HG03095 (cell line): Measurements from ENCODE around the gene LRRC8D.

ENCODE experiments used
- ATAC-seq: cut with Tn5 transposase; IDR thresholded peaks from one replicate; pipeline ENCODE4 v1.9.1; 2021; ENCODE audit warnings: moderate library complexity; ENCODE audit not compliant: unreplicated experiment

LRRC8D gene

DNA sequence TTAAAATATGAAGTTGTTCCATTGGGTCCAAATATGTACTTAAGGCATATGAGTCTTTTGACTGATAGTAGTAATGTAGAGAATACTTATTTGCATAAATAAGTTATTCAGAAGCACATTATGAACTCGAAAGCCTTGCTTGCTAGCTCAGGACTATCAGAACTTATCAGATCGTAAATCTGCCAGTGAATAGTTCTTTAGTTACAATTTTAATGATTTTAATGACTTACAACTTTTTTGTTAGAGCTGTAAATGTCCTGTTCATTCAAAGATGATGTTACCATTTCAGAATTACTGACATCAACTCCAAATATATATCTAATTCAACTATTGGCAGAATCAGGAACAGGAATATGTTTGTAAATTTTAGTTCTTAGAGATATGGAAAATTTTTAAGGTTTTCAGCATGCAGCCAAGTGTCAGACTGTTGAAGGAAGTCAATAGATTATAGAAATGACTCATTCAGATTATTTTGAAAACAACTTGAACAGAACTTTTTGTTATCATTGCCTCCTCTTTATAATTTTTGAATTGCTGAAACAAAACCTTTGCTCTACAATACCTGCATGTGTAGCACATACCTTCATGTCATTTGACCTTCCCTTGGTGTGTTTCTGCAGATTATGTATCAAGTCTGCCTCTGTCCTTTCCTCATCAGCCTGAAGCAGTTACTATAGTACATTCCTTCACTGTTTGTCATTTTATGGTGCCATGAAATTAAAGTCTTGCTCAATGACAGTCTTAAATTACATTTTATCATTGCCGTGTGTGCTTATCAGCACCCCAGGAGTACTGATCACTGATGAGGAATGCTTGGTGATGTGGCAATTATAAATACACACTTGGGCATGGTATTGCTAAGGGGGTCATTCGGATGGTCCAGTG lies 44.9 kb downstream of the LRRC8D start:
- ATAC-seq: no peak

DNA sequence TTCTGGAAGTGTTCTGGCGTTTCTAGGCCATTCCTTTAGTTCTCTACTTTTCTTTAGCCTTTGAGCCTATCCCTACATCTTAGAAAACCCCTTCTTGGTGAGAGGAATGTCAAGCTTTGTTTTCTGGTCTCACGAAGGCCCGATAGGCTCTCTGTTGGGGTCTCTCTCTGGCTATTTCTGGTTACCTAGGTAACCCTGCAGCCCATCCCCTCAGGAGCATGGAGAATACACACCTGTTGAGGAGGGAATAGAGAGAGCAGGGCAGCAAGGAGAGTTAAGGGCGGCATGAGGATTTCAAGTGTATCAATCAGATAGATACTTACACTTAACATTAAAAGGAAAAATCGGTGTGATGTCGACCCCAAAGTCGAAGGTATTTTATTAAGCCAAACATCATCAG lies 45.7 kb downstream of the LRRC8D start:
- ATAC-seq: no peak

DNA sequence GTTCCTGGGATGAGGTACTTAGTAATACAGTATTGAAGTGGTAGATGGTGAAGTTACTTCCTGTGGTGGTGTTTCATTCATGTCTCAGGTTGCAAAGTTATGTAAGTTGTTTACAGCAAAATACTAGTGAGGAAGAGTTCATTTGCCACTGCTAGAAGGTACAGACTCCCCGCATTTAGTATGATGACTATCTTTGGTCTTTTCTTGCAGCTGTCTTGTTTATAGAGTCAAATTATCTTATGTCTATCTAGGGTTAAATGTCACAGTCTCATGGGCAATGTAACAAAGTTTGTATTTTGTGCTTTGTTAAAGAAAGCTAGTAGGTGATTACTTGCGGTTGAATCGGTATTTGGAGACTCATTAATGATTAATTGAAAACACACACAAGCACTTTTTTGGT lies 50.2 kb downstream of the LRRC8D start:
- ATAC-seq: no peak

DNA sequence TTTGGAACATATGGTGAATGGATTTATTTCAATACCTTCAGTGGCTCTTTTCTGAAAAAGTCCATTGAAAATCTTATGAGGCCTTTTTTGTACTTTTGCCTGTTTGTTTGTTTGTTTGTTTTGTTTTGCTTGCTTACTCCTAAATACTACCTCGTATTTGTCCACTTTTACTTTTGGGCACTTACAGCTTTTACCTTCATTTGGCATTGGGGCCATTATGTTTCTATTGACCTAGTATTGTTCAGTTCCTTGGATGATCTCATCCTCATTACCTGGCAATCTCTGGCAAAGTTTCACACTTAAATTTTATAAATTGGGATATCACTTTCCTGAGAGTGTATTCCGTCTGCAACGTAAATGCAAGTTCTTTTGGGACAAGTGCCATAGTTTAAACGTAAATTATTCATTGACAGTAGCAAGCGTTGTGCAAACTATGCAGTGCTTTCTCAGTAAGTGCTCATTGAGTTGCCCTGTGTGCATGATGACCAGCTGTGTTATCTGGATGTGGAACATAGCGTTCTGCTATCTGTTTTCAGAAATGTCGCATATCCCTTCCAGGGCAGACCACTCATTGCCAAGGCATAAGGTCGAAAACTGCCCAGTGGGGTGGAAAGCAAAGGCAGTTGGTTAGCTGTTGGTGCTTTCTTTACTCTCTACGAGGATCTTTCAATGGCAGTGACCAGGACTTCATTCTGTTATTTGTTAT lies 51.1 kb downstream of the LRRC8D start:
- no peak for ATAC-seq

DNA sequence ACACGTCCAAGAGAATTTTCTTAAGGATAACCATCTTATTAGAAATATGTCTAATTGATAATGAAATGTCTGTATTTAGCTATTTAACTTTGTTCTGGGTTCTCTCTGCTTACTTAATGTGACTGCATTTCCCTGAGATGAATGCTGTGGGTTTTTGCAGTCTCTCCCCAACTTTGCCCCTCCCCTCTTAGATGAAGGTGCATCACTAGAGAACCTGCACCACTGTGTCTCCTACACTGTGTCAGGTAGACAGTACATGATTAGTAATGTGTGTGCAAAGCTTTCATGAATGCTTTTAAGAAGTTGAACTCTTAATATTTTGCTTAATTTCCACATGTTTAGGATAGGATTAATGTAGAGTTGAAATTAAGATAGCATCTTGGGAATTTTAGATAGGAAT lies 51.7 kb downstream of the LRRC8D start:
- no peak for ATAC-seq

DNA sequence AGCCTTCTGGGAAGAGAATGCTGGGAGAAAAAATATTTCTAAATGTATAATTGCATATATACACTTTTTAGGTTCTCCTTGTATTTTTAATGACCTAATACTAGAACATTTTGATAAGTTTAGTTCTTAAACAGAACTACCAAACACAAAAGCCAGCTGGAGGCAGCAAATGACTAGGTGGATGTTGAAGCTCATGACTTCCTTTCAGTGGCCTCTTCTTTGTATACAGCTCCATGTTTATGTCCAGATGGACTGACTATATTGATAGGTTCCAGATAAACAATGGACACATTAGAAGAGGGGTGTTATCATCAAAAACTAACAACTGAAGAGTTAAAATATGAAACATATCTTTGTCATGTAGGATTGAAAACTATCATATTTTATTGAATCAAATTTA lies 52.5 kb downstream of the LRRC8D start:
- ATAC-seq: no peak

DNA sequence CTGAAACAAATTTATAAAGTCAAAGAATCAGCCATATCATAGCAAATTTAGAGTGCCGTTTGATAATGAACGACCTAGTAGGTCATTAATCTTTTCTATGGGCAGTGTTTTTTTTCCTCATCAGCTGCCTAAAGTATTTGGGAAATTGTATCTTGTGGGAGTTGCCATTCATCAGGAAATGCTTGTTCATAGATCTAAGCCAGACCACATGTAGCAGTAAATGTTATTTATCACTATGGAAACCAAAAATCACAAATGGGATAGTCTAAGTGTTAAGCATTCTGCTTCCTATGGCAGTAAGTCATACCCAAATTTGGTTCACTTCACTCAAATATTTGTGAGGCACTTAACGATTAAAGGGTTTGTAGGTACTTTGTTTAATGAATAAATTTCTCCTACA lies 52.9 kb downstream of the LRRC8D start:
- ATAC-seq: no peak

DNA sequence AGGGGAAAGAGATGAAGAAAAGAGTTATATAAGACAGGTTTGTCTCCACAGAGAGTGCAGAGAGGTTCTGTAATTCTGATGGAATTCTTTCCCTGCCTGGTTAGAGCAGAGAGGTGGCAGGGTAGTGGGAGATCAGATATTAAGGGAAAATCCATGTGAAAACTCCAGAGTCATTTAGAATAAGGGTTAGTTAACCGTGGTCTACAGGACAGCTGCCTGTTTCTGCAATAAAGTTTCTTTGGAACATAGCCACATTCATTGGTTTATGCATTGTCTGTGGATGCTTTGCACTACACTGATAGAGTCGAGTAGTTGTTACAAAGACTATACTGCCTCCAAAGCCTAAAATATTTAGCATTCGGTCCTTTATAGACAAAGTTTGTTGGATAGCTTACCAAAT lies 55.6 kb downstream of the LRRC8D start:
- no peak for ATAC-seq

DNA sequence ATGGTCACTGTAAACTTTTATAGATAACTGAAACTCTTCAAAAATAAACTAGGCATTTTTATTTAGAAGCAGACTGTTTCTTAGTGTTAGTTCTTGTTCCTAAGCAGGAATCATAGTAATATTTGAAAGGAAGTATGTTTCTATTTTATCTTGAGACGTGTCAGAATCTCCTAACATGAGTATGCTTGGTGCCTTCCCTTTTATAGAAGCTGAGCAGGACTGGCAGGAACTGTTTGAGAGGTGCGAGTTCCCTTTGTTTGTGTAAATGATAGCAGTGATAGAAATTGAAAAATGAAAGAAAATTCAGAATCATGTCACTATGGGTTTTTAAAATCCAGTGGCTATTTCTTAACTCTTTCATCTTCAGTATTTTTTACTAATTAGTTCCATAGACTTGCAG lies 56.9 kb downstream of the LRRC8D start:
- ATAC-seq: no peak

DNA sequence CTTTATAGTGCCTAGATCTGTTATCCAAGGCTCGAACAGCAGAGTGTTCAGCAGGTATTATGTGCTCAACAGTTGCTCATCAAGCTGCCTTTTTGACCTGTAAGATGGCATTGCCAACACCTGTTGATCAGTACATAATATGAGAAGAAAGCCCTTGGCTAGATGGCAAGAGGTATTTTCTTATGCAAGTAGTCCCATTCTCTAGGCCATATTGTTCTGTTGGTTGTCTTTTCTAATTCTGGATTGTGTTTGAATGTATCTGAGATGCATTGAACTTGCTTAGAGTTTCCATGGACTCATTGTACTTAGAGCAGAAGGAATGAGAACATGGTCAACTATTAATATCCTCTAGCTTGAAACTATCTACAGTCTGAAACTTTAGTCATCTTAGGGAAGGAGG lies 57.4 kb downstream of the LRRC8D start:
- ATAC-seq: no peak

DNA sequence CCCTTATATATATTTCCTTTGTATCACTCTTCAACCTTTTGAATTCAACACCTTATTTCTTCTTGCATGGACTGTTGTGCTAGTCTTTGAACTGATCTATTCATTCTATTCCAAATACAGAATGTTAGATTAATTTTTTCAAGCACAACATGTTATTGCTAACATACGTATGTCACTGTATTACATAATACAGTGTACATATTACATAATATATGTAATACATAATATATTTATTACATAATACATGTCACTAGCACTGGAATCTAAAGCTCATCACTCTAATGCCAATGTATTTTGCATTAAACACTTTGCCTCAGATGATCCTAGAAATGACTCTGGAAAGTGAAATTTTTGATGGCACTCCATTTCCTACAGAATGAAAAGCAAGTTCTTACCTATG lies 59.8 kb downstream of the LRRC8D start:
- no peak for ATAC-seq

DNA sequence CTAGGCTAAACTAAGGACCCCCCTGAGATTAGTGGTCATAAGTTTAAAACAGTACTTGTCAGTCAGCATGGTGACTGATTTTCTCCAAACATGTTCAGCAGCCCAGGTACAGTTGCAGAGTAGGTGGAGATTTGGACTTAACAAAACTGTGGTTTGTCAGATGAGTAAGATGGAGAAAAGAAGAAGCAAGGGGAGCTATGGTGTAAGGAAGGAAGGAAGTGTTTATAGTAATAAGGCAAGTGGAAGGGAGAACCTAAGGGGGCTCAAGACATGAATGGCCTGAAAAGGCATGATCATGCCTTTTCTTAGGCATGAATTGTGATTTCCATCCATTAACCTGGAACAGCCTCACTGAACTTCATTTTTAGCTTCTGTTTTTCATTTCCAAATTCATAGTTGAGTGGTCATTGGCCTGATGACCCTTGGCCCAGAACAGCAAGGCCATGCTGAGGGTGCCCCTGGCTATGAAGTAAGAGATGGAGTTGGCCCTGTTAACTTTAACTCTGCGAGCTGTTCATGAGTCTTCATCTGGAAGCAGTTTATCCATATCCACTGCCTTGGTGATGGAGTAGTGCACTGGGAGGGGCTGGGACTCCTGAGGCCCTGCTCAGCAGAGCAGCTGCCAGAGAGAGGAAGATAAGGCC lies 60.7 kb downstream of the LRRC8D start:
- no peak for ATAC-seq

DNA sequence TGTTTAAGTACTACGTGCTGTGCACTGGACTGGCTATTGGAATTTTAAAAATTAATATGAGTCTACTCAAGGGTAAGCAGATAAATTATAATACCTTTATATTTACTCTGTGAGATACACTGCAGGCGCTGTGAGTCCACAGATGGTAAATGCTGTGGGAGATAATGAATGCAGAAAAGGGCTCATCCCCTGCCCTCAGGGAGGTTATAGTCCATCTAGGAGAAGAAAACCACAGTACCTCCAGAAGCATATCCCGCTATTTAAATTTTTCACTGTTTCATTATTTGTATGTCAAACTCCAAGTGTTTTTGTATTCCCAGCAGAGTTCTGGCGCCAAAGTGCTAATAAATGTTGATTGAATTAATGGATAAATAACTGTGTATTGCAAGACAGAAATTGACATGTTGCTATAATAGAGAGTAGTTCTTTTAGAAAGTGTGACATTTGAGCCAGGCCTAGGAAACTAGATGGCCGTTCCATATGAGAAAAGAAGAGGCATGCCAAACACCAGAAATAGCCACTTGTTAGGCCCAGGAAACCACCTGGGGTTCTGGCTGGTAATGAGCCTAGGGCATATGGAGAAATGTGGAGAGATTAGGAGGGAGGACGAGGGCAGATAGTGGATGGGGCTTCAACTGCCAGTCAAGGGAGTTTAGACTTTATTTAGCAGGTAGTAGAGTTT lies 61.7 kb downstream of the LRRC8D start:
- no peak for ATAC-seq

DNA sequence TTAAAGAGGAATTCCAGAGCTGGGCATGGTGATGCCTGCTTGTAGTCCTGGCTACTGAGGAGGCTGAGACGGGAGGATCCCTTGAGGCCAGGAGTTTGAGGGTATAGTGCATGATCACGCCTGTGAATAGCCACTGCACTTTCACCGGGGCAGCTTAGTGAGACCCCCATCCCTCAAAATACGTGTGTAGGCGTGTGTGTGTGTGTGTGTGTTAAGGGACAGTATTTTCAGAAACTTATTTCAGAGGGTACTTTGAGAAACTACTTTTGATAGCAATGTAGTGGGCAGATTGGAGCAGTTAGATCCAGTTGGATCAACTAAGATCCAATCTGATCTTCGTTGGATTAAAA lies 62.2 kb downstream of the LRRC8D start:
- ATAC-seq: no peak

DNA sequence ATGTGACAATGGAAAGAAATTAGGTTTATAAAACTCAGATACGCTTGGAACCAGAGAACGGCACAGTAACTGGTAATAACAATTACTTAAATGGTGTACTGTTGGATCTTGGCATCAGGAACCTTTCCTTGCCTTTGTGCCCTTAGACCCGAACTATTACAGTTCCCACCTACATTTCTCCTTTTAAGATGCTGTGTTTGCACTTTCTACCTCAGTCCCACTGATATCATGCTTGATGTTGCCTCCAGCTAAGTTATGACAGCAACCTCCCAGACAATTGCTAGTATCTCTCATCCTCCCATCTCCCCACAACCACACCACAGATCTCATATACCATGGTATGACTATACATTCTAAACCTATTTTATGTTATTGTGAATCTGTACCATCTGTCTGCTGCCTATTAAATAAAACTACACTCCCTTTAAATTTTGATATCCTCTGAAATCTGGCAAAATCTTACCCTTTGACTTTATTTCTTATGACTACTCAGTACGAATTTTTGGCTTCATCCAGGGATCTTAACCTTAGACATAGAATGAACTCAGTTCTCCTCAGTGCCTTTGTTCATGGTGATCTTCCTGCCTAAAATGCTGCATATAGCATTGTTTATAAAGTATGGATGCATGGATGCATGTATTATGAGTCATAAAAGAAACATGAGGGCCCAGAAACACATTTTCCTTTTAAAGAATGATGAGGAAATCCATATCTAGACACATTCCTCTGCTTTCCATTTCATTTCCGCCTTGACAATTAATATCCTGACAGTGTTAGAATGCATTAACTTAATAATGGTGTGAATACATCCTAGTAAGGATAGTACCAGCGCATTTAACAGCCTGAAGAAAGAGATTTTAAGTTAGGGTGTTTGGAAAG lies 64.1 kb downstream of the LRRC8D start:
- ATAC-seq: no peak

DNA sequence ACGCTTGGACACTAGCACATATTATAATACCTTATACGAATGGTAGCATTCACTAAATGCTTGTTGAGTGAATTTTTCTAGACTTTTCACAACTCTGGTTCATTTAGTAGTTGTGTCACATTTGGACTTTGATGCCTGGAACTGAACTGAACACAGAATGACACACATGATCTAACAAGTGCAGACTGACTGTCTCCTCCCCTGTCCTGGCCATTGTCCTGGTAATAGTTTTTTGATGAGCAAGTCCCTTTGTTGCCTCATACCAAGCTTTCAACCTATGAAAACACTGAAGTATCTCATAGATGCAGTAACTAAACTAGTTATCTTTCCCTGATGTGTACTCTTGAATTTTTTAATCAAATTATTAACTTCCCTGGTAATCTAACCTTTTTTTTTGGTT lies 66.4 kb downstream of the LRRC8D start:
- no peak for ATAC-seq

DNA sequence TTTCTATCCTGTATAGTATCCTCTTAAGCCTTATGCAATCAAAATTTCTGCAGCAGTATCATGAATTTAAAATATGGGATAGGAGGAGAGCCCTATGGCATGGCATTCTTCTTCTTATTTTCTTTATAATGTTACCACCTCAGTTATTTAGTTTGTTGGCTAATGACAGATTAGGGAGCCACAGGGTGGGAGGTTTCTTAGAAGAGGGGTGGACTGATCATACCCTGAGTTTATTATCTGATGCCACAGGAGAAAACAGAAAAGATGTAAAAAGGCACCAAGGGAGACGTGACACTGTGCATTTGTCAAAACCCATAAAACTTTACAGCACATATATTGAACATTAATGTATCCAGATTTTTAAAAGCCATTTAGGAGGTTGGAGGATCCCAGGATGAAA lies 66.9 kb downstream of the LRRC8D start:
- ATAC-seq: no peak

DNA sequence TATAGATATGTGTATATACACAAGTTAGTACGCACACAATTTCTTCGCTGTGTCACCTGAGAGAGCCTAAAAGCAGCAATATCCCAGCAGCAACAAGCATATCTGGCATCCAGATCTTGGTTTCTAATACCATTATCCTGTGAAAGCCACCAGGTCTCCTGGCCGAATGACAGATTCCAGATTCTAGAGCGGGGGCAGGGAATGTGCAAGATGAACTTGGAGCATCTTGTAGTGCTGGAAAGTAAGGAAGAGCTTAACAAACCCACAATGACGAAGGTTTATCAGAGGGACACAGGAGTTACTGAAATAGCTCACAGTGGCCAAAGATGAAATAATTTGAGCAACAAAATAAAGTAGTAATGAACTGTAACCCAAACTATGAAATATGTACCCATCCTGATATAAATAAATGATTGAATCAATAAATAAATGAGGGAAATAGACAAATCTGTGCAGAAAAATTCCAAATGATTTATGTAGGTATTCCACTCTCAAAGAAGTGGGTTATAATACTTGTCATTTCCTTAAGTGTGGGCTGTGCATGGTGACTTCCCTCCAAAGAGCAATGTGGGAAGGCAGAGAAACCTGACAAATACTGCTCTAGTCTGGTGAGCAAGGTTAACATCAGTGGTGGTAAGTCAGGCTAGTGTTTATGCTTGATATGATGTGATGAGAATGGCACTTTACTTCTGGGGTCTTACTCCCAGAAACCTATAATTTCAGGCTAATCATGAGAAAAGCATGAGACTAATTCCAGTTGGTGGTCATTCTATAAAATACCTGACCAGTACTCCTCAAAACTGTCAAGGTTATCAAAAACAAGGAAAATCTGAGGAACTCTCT lies 67.9 kb downstream of the LRRC8D start:
- no peak for ATAC-seq

DNA sequence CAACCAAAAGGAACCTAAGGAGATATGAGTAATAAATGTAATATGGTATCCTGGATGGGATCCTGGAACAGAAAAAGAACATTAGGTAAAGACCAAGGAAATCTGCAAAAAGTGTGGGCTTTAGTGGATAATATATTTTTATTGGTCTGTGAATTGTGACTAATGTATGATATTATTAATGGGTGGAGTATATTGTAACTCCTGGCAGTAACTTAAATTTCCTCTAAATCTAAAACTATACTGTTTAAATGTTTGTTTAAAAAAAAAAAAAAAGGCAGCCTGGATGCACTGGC lies 68.4 kb downstream of the LRRC8D start:
- no peak for ATAC-seq
